ENCODE data around the gene PHF12.

Gene PHF12

DNA sequence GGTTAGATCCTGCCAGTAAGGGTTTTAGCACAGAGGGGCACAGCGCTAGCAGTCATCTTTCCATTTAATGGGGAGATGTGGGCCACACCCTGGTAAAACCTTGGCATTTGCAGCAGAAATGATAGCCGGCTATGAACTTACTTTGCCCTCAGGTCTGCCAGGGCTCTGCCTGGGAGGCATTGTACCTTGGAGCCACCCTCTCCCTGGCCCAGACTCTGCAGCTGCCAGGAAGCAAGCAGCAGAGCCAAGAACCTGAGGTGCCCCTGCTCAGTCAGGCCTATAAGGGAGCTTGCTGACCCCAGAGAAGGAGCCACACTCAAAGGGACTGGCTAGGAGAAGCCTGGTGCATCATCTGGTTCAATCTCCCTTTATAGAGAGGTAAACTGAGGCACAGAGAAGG lies 23.7 kb upstream of the PHF12 start:
- no peak for DNase-seq

GRCh38 chr17:28974451-28974850 lies 23.1 kb upstream of the PHF12 start:
- DNase-seq: no peak

- DNase-seq: no peak
These were observed 22.1 kb upstream of the PHF12 start for GRCh38 chr17:28973425-28973824.

- DNase-seq: no peak
These were observed 21.1 kb upstream of the PHF12 start for GRCh38 chr17:28972437-28972836.

GRCh38 chr17:28970879-28971278 lies 19.6 kb upstream of the PHF12 start:
- no peak for DNase-seq

- no peak for DNase-seq
These were observed 18.5 kb upstream of the PHF12 start for GRCh38 chr17:28969706-28970393.

DNA sequence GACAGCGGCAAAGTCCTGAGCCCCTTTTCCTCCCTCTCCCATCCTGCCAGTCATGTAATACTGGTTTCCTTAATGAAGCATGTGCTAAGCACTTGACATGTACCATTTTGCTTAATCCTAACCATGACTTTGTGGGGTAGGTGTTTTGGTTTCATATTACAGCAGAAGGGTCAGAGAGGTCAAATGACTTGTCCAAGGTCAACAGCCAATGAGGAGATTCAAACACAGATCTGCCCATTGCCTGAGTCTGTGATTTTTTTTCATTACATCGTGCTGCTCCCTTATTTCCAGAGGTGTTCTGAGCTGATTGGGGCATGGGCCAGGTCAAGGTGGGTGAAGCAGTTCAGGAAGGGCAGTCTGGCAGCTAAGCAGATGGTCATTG lies 17.6 kb upstream of the PHF12 start:
- no peak for DNase-seq

DNA sequence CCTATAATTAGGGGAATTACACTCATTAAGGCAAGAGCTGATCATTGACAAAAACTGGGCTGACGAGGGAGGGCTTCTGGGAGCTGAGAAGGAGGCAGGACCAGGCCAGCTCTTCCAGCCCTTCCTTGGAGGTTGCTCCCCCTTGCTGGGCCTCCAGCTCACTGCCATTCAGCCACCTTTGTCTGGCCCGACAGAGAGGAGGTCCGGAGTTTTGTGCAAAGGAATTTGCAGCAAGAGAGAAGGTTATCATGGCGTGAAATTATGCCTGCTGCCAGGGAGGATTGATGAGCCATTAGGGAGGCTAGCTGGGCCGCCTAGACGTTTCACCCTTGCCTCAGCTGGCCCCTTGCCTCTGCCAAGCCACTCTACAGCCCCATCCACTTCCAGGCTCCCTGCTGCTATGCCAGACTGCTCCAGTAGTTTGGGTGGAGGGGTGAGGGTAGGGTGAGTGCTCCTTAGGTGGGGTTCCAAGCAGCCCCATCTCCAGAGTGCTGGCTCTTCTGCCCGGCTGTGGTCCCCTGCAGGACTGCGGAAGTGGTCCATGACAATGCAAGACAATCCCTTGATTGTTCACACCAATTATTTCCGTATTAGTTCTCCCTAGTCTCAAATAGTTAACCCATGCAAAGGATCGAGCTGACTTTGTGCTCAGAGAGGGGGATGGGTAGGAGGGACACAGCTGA lies 17.1 kb upstream of the PHF12 start:
- DNase-seq: no peak

GRCh38 chr17:28967221-28968135 lies 16.2 kb upstream of the PHF12 start:
- no peak for DNase-seq

DNA sequence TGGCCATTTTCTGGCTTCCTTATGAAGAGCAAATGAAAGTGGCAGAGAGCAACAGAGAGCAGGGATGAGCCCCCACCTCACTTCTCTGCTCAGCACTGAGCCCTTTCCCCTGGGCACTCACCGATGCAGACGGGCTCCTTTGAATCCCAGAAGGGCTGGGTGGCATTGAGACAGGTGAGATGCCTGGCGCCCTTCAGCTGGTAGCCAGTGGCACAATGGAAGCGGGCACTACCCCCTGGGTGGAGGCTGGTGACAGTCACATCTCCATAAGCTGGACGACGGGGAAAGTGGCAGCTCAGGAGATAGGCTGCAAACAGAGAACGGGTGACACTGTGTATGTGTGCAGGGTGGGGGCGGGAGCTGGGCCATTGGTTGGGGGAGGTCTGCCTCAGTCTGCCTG lies 12.5 kb upstream of the PHF12 start:
- DNase-seq: no peak

- DNase-seq: no peak
These were observed 11.8 kb upstream of the PHF12 start for GRCh38 chr17:28963055-28963611.

GRCh38 chr17:28961391-28961790 lies 10.1 kb upstream of the PHF12 start:
- no peak for DNase-seq

DNA sequence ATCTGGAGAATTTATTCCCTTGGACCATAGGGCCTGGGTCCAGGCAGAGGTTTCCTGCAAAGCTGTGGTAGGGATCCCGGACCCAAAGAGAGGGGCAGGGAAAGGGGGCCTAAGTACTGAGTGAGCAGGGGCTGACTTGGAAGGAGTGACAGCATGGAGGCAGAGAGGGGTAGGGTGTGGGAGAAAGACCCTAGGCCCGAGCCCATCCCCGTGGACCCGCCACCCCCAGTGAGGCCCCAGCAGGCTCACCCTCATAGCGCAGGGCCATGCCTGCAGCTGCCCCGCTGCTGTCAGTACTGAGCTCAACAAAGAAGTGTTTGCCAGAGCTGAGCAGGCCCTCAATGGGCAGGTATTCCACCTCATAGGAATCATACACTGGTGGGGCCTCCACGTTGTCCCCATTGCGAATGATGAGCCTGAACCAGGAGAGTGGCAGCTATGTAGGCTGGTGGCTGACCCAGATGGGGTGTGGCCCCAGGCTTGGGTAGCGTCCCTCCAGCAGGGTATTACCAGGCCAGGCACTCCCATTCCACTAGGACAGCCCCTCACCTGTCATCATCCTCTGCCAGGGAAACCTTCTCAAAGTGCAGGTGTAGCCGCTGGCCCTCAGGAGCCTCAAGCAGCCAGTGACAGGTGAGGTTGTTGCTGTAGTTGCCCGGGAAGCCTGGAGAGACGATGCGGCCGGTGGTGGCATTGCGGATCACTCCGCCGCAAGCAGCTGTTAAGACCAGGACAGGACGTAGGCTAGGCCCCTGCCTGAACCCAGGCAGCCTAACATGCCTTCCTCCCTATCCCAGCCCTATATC lies 9.1 kb upstream of the PHF12 start:
- DNase-seq: no peak

DNA sequence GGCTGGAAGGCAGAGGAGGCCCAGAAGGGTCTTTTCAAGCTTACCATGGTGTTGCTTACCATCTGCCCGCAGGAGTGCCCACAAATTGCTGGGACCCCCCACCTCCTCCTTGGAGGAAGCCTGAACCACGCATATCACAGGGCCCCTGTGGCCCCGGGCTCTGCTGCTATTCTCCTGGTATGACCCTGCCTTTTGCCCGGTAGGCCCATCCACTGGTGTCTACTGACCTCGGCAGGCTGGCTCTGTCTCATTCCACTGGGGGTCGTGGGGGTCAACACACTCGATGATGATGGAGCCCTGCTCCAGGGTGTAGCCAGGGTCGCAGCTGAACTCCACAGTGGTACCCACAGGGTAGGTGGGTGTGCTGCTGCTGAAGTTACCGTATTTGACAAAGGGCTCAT lies 8.2 kb upstream of the PHF12 start:
- no peak for DNase-seq

DNA sequence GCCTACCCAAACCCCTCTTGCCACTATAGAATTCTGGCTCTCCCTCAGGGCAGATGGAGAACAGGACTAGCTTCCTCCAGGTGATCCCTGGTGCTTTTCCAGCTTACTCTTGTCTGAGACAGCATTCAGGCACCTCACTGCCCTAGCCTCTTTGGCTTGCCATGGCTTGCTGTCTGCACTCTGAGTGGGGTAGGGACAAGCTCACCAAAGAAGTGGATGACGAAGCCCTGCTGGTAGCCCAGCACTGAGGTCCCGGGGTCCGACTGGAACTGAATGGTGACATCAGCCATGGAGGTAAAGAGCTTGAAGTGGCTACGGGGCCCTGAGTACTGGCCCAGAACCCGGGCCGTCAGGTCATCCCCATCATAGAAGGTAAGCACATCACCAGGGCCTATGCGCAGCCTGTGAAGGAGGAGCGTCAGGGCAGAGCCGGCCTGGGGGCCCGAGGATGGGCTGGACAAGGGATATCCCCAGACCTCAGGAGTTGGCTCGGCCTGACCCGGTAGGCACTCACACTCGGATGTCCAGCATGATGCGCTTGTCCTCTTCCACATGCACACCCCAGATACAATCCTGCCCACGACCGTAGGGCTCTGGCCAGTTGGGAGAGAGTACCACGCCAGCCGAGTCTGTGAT lies 7.6 kb upstream of the PHF12 start:
- DNase-seq: no peak

GRCh38 chr17:28957992-28958355 lies 6.7 kb upstream of the PHF12 start:
- DNase-seq: no peak

GRCh38 chr17:28957277-28957991 lies 6.1 kb upstream of the PHF12 start:
- DNase-seq: no peak

- no peak for DNase-seq
These were observed 5.5 kb upstream of the PHF12 start for GRCh38 chr17:28956861-28957260.

DNA sequence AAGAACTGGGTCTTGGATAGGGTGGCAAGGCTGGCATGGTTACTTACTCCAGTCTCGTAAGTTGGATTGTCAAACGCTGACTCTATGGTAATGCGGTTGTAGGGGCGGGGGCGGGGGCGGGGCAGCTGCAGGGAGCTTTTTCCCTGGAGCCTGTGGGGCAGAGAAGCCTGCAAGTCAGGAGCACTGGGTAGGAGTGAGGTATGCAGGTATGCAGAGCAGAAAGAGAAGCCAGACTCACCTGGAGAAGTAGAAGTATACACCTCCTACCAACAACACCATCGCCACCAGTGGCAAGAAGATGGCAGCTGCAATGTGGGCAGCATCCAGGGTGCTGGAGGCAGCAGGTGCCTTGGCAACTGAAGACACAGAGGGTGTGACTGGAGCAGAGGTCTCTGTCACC lies 4.8 kb upstream of the PHF12 start:
- DNase-seq: no peak

DNA sequence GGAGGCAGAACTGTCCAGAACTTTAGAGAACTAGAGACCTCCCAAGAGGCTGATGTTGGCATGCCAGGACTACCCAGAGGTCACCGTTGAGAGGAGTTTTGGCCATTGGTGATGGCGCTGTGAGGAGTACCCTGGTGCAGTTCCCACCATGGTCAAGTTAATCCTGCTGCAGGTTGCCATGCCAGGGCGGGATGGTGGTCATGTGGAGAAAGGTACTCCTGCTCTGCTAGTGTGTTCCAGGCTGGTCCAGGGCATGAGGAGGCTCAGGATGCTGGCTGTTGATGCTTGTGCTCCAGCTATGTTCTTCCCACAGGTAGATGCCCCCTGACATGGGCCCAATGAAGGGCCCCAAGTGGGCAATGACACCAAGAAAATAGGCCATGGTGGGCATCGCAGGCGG lies 4.1 kb upstream of the PHF12 start:
- no peak for DNase-seq

GRCh38 chr17:28954886-28955285 lies 3.6 kb upstream of the PHF12 start:
- DNase-seq: no peak
